CD4-positive, alpha-beta T cell treated with Interleukin-10 for 1 hour (primary cell): ENCODE measurements around the gene UBR4.

Experiments used
- DNase-seq: peaks from one replicate; pipeline ENCODE4 v3.0.0-alpha.2; 2020

Gene UBR4

DNA sequence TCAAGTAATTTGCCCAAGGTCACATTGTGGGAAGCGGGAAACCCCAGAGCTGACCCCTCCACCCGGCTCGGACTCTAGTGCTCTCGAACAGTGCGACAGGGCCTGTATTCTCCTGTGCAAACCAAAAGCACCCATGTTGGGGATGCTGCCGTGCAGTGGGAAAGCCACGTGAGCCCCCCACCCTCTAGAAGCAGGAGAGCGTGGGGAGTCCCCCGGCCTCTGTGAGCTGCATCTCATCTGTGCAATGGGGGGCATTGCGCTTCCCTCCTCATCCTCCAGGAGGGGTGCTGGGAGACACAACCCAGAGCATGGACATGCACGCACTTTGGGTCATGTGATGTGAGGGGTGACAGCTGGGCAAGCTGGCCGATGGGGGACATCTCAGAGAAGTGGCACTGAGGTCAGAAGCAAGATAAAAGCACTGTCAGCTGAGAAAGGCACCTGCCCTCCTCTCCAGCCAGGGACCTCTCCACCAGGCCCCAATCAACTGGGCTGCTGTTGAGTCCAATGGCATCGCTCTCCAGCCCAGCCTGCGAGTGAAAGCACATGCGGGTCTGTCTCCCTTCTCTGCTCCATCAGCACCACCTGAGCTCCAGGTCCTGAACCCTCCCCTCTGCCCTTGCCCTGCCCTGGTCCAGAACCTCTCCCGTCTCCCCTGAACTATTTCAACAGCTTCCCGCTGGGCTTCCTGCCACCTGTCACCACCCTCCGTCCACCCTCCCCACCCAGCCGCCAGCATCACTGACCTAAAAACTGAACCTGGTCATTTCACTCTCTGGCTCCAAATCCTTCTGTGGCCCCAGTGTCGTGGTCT lies 177.2 kb downstream of the UBR4 start:
- DNase-seq = no peak

DNA sequence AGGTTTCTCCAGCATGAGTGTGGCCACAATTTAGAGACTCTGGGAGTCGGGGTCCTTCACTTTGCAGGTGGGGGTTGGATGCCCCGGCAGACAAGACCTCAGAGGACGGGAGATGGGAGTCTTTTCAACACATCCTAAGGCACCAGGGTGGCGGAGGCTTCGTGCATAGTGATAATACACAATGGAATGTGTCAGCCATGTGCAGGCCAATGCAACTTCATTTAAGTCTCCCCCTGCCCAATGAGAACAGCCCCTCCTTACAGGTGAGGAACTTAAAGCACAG lies 177.7 kb downstream of the UBR4 start:
- DNase-seq = no peak

DNA sequence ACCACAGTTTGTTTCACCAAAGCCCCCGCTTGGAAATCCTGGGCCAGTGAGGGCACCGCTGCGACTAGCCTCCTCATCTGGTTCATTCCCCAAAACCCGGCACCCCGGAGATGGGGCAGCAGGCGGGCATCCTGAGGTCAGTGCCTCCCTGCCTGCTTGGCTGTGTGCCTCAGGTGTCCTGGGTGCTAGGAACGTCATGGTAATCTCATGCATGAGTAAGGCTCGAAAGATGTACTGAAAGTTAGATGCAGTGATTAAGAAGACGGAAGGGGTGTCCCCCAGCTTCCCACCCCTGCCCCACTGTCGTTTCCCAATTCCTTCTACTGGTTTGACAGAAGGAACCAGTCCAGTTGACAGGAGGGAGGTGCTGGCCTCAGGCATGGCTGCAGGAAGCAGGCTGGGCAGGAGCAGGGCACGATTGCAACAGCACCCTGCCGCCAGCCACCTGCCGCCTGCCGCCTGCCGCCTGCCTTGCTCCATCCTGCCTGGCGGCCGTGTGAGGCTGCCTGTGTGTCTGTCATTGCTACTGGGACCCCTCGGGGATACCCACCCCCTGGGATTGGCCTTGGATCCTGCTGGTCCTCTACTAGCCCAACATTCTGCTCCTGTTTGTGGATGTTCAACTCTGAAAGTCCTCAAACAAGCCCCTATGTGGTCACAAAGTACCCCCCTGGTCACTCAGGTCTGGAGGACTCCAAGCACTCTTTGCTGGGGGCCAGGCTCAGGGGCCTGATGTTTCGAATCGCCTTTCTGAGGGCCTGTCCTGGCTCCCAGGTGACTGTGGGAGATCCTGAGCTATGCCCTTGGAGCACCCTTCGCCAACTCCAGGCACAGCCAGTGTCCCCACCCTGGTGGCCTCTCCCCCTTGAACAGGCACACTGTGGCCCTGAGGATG lies 180.6 kb downstream of the UBR4 start:
- no peak for DNase-seq

DNA sequence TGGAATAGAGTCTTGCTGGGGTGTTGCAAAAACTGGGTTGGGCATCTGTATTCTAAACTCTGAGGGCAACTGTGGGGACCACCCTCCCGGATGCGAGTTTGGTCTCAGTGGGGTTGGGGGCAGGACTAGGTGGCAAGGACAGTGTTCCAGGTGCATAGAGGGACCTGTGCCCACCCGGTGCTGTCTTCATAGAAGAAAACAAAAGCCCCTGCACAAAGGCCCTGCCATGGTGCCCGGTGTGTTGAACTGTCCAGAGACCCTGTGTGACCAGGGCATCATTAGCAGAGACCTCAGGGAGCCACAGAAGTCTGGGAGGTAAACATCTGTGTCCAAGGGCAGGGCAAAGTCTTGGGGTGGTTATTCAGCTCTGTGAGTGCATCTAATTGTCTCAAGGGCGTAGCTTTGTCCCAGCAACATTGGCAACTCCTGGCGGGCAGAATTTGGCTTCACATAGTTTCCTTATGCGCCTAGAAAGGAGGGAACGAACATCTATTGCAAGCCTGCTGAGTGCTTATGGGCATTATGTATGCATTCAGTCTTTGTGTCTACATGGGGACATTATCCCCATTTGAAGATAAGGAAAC lies 181.4 kb downstream of the UBR4 start:
- DNase-seq = no peak

DNA sequence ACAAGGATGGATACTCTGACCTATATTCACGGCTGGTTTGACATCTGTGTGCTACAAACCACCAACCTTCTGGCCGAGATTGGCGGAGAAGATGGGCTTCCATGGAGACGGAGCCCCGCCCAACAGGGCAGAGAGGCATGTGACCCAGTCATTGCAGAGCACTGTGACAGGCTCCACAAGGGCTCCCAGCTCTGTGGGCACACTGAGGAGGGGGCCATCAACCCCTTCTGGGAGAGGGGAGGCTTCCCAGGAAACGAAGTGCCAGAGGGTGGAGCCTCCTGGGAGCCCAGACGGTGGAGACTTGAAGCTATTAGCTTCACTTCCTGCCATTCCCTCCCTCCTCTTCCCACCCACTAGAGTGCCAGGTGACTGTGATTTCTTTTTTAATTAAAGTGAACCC lies 182.0 kb downstream of the UBR4 start:
- DNase-seq = no peak
